Measurements from ENCODE around the gene TMPRSS13.

GRCh38 chr11:117859061-117859460, 70.1 kb downstream of the TMPRSS13 start:
- TF ChIP-seq CTCF (IDR thresholded peaks at IDR 0.05) = no peak
- TF ChIP-seq EP300 (IDR thresholded peaks at IDR 0.05) = no peak
- no peak for TF ChIP-seq POLR2A (IDR thresholded peaks at IDR 0.05)
